ENCODE data around the gene HEPH.
"Not testable (repeated sequence)": the region's sequence is repeated elsewhere in the genome, so short reads cannot be mapped to it uniquely, and the experiment has no call there.

The HEPH gene

GRCh38 chrX:66200855-66201795 lies 37.1 kb downstream of the HEPH start:
- DNase-seq (ENCODE audit: low read depth in 2 of 2): no peak

- DNase-seq (ENCODE audit: low read depth in 2 of 2): no peak
Observed at GRCh38 chrX:66203114-66203513, 39.1 kb downstream of the HEPH start.

- DNase-seq (ENCODE audit: low read depth in 2 of 2): no peak
Observed at GRCh38 chrX:66221856-66222255, 57.8 kb downstream of the HEPH start.

GRCh38 chrX:66232296-66232695 lies 68.2 kb downstream of the HEPH start:
- no peak for DNase-seq (ENCODE audit: low read depth in 2 of 2)

GRCh38 chrX:66233209-66233608 lies 69.2 kb downstream of the HEPH start:
- no peak for DNase-seq (ENCODE audit: low read depth in 2 of 2)

- DNase-seq (ENCODE audit: low read depth in 2 of 2): not testable (repeated sequence)
Observed at GRCh38 chrX:66233904-66234303, 69.9 kb downstream of the HEPH start.

- no peak for DNase-seq (ENCODE audit: low read depth in 2 of 2)
Observed at GRCh38 chrX:66255359-66255967, 91.4 kb downstream of the HEPH start.

GRCh38 chrX:66262807-66263206 lies 98.8 kb downstream of the HEPH start:
- DNase-seq (ENCODE audit: low read depth in 2 of 2): no peak

All from stimulated activated CD4-positive, alpha-beta T cell treated with anti-CD3 and anti-CD28 coated beads, Interleukin-1b, Interleukin-23, amount 100 ng/mL, for 1 hour (primary cell).